ENCODE measurements around the gene GPR35. TPM values are rescaled to one million over a fixed set of nuclear protein-coding genes. Genes with fewer than 3 reads are reported as not detected.
A peak's percentile ranks its signal among the peaks of the same experiment; 100 is the strongest.

The GPR35 gene
- total RNA-seq, 1 experiment from 2014 or later, result 0.13 TPM

DNA sequence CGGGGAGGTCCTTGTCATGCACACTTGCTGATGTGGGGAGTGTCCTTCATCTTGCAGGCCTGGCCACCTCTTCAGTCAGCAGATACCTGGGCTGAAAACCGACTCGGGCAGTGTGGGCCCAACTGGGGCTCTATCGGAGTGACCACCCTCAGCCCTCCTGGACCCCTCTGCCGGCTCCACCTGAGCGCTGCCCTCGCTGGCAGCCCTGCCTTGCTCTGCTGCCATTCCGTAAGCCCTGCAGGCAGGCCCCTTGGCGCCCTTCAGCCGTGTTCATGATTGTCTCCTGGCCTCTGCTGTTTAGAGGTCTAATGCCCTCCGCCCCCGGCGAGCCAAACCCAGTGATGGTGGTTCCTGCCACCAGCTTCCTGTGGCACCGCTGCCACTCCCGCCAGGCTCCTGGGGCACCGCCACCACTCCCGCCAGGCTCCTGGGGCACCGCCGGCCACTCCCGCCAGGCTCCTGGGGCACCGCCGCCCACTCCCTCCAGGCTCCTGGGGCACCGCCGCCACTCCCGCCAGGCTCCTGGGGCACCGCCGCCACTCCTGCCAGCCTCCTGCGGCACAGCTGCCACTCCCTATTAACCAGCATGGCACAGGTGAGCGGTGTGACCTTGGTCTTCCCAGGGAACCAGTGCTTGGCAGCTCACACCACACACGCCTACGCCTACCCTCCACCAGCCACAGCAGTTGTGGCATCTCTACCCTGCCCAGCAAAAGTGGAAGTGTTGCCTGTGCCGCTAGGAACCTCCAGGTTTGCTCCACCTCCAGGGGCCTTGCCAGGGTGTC, 22.8 kb upstream of the GPR35 start:
- Histone ChIP-seq H3K27me3 (replicated peaks) (no peaks in the 10 kb centered on the region), H3K36me3 (no peaks in the 10 kb centered on the region; the same call in 1 of the 2 replicates), H3K4me3 (no peak overlapping the region), H3K27ac (no peak overlapping the region), H3K4me1 (replicated peaks) (peaks cover 3% of the 10 kb centered on the region; the same call in 1 of the 2 replicates), H3K9me3 (replicated peaks) (no peaks in the 10 kb centered on the region)
- no peak for DNase-seq (ENCODE audit: low read depth in 1 of 2, low spot score in 2 of 2)

DNA sequence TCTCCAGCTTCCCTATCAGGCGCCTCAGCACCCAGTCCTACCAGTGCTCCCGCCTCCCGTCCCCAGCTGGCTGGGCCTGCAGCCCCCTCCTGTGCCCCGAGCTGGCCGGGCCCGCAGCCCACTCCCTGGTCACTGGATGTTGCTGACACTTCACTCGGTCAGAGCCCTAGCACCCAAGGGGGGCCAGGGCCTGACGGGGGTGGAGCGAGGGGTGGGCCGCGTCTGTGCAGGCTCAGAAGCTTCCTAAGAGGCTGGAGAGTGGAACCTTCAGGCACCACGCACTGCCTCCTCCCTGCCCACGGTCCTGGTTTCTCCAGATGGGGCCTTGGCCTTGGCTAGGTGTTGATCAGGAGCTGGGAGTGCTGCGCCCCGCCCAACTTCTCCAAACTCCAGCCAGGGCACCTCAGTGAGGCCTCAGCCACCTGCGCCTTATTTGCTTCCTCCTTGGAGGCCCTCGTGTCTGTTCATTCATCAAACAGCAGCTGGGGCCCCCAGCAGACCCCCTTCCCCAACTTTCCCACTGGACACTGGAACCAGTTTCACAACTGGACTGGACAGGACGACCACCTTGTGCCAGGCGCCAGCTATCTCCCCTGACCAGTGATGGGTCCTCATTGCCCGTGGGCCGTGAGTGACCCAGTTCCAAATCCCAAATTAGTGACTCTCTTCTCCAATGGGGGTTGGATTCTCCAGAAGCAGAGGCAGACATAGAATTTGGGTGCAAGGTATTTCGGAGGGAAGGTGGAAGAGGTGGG, 22.0 kb upstream of the GPR35 start:
- no peak overlapping the region for H3K27ac ChIP-seq
- H3K4me1 ChIP-seq (replicated peaks), result peaks cover 3% of the 10 kb centered on the region; the same call in 1 of the 2 replicates
- H3K36me3 ChIP-seq, result no peaks in the 10 kb centered on the region; the same call in 1 of the 2 replicates
- H3K9me3 ChIP-seq (replicated peaks), result no peaks in the 10 kb centered on the region
- H3K27me3 ChIP-seq (replicated peaks), result no peaks in the 10 kb centered on the region
- DNase-seq (ENCODE audit: low read depth in 1 of 2, low spot score in 2 of 2), result no peak
- H3K4me3 ChIP-seq, result no peak overlapping the region

DNA sequence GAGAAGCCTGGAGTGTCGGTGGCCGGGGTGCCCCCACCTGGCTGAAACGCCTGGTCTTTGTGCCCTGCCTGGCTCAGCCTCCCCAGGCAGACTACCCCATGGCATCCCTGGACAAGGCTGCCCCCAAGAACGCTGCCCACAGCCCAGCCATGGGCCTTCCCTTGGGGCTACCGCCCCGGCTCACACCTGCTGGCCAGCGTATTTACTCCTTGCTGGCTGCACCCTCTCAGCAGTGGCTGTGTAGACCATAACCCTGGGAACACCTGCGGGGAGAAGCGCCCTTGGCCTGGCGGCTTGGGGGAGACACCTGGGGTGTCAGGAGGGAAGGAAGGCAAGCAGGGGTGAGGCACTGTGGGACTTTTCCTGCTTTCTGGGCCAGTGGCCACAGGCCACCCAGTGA, 21.4 kb upstream of the GPR35 start:
- DNase-seq (ENCODE audit: low read depth in 1 of 2, low spot score in 2 of 2), result no peak
- no peaks in the 10 kb centered on the region for H3K27me3 ChIP-seq (replicated peaks)
- no peaks in the 10 kb centered on the region for H3K36me3 ChIP-seq
- H3K4me3 ChIP-seq, result no peak overlapping the region
- no peaks in the 10 kb centered on the region for H3K9me3 ChIP-seq (replicated peaks)
- no peak overlapping the region for H3K27ac ChIP-seq
- peaks cover 3% of the 10 kb centered on the region; the same call in 1 of the 2 replicates for H3K4me1 ChIP-seq (replicated peaks)

DNA sequence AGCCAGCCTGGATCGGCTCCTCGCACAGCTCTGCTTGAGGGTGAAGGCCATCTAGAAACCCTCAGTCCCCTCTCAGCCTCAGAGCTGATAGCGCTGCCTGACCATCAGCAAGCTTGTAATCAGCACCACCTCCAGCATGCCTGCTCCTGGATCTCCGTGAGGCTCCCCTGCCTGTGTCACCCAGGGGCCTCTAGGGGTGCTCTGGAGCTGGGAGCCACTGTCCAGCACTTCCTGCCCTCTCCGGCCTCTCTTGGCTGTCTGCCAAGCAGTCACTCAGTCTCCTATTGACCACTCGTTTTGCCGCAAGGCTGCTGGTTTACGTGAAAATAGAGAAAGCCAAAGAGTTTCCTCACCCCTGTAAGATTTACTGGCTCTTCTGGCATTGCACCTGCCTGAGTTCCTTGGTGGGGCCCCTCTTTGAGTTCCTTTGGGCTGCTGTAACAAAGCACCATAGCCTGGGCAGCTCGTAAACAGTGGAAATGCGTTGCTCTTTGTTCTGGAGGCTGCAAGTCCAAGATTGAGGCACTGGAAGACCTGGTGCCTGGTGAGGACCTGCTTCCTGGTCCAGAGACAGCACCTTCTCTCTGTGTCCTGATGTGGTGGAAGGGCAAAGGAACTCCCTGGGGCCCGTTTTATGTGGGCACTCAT, 20.9 kb upstream of the GPR35 start:
- Histone ChIP-seq H3K27me3 (replicated peaks) (no peaks in the 10 kb centered on the region), H3K4me3 (no peak overlapping the region), H3K27ac (no peak overlapping the region), H3K9me3 (replicated peaks) (no peaks in the 10 kb centered on the region), H3K4me1 (replicated peaks) (peaks cover 3% of the 10 kb centered on the region; the same call in 1 of the 2 replicates), H3K36me3 (no peaks in the 10 kb centered on the region)
- peak; percentile 46 to 81 for DNase-seq (ENCODE audit: low read depth in 1 of 2, low spot score in 2 of 2)

DNA sequence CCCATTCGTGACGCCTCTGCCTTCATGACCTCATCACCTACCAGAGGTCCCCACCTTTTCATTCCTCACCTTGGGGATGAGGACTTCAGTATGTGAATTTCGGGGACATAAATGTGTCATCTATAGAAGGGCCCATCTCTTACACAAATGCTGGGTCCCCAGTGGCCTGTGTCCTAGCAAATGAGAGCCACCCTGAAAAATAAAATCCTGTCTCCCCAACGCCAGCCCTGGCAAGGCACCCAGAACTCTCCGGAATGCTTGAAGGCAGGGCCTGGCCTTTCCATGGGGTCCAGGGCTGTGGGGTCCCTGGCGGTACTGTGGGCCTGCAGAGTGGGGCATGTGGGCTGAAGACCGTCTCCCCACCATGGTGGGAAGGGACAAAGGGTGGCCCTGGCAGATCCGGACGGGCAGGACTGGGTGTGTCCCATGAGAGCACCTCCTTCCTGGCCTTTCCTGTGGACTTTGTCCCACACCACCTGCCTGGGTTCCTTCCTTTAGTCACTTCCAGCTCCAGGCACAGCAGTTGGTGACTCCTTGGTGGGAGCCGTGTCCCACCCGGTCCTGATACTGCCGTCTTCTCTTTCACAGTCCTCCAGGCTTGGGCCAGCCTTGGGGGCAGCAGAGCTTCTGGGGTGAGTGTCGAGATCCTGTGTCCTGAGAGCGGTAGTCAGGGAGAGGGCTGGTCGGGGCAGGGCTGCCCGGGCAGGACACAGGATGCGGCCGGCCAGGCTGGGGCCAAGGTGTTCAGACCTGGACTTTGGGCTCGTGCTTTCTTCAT, 20.2 kb upstream of the GPR35 start:
- no peak overlapping the region for H3K27ac ChIP-seq
- H3K36me3 ChIP-seq, result no peaks in the 10 kb centered on the region
- peaks cover 3% of the 10 kb centered on the region; the same call in 1 of the 2 replicates for H3K4me1 ChIP-seq (replicated peaks)
- no peaks in the 10 kb centered on the region for H3K27me3 ChIP-seq (replicated peaks)
- no peak overlapping the region for H3K4me3 ChIP-seq
- H3K9me3 ChIP-seq (replicated peaks), result no peaks in the 10 kb centered on the region
- no peak for DNase-seq (ENCODE audit: low read depth in 1 of 2, low spot score in 2 of 2)

DNA sequence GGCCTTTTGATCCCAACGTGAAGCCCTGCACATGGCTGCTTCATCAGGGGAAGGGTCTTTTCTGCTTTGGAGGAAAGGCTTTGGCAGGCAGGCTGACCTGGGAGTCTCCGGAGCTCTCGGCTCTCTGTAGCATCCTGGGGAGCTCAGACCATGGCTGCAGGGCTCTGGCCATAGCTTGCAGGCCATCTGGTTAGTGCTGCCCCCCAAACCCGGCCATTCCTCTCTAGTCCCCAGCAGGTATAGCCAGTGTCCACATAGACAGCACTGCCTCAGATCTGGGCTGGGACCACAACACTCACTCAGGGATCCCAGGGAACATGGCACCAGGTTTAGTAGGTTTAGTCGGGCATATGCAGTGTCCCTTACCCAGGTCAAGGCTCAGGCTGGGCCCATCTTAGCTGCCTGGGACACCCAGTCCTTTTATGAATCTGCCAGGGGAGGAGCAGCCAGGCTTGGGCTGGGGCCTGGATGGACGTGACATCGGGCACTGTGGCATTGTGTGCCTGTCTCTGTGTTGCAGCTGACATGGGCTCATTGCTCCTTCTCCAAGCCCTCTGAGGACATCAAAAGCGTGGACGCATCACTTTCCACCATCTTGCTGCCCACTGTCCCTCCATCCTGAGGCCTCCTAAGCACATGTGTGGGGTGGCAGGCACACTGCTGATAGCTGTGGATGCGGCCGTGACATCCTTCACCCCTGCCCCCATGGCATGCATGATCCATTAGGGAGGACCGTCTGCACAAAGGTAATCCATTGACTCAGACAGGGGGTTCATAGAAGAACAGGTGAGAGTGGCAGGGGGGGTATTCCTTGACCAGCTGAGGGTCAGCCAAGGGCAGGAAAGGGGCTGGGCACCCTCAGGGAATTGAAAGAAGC, 19.2 kb upstream of the GPR35 start:
- Histone ChIP-seq H3K9me3 (replicated peaks) (no peaks in the 10 kb centered on the region), H3K36me3 (no peaks in the 10 kb centered on the region), H3K4me1 (replicated peaks) (peaks cover 3% of the 10 kb centered on the region; the same call in 1 of the 2 replicates), H3K4me3 (no peak overlapping the region), H3K27ac (no peak overlapping the region), H3K27me3 (replicated peaks) (no peaks in the 10 kb centered on the region)
- no peak for DNase-seq (ENCODE audit: low read depth in 1 of 2, low spot score in 2 of 2)

DNA sequence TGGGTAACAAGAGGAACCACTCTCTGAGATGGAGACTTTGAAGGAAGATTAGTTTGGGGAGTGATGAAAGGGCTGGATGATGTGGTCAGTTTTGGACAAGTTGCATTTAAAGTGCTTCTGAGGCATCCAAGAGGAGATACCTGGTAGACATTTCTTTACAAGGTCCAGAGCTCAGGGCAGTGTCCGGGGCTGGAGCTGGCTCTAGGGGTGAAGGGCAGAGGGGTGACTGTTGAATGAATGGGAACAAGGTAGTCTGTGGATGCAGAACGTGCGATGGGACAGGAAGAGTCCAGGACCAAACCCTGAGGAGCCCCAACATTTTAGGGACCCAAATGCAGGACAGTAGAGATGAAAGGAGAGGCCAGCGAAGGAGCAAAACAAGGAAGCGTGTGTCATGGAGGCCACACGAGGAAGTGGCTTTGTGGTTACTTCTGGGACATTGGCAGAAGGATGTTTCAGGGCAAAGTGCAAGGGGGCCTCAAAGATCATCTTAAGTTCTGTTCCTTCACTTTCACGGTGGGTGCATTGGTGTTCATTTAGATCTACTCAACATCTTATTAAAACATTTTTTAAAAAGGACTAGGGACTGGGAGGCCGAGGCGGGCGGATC, 13.6 kb upstream of the GPR35 start:
- 0 out of 2 replicates have a peak, but pooled peaks cover 3% of the 10 kb centered on the region for H3K9me3 ChIP-seq (replicated peaks)
- H3K4me1 ChIP-seq (replicated peaks), result no peaks in the 10 kb centered on the region
- 0 out of 2 replicates have a peak, but pooled peaks cover 3% of the 10 kb centered on the region for H3K27me3 ChIP-seq (replicated peaks)
- no peaks in the 10 kb centered on the region for H3K36me3 ChIP-seq
- no peak overlapping the region for H3K27ac ChIP-seq
- no peak for DNase-seq (ENCODE audit: low read depth in 1 of 2, low spot score in 2 of 2)
- no peak overlapping the region for H3K4me3 ChIP-seq

DNA sequence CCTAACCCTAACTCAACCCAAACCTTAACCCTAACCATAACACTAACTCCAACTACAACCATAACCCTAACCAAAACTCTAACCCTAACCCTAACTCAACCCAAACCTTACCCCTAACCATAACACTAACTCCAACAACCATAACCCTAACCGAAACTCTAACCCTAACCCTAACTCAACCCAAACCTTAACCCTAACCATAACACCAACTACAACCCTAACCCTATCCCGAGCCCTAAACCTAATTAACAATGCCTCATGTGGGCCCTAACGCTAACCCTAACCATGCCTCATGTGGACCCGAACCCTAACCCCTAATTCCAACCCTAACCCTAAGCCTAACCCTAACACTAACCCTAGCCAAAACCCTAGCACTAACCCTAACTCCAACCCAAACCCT, 11.5 kb upstream of the GPR35 start:
- no peaks in the 10 kb centered on the region for H3K36me3 ChIP-seq
- H3K4me1 ChIP-seq (replicated peaks), result no peaks in the 10 kb centered on the region
- DNase-seq (ENCODE audit: low read depth in 1 of 2, low spot score in 2 of 2), result no peak
- H3K27me3 ChIP-seq (replicated peaks), result peaks cover 6% of the 10 kb centered on the region
- no peak overlapping the region for H3K27ac ChIP-seq
- peaks cover 8% of the 10 kb centered on the region; the same call in 1 of the 2 replicates for H3K9me3 ChIP-seq (replicated peaks)
- no peak overlapping the region for H3K4me3 ChIP-seq

DNA sequence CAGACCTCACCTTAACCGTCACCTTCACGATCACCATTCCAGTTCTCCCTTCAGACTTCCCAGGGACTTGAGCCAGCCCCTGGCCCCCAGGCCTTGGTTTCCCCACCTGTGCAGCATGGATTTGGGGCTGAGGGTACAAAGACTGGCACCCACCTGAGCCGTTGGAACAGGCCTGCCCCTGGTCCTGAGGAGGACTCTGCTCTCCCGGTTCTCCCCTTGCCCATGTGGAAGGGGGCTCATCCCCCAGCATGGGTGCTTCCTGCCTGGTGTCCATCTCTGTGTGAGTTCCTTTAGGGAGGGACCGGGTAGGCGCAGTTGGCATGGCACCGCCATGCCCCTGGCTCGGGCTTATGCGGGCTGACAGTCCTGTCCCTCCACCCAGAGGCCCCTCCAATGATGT, 10.9 kb upstream of the GPR35 start:
- H3K36me3 ChIP-seq, result no peaks in the 10 kb centered on the region
- peaks cover 11% of the 10 kb centered on the region for H3K27me3 ChIP-seq (replicated peaks)
- H3K27ac ChIP-seq, result no peak overlapping the region
- H3K9me3 ChIP-seq (replicated peaks), result peaks cover 8% of the 10 kb centered on the region; the same call in 1 of the 2 replicates
- DNase-seq (ENCODE audit: low read depth in 1 of 2, low spot score in 2 of 2), result no peak
- H3K4me1 ChIP-seq (replicated peaks), result 0 out of 2 replicates have a peak, but pooled peaks cover 2% of the 10 kb centered on the region
- no peak overlapping the region for H3K4me3 ChIP-seq

DNA sequence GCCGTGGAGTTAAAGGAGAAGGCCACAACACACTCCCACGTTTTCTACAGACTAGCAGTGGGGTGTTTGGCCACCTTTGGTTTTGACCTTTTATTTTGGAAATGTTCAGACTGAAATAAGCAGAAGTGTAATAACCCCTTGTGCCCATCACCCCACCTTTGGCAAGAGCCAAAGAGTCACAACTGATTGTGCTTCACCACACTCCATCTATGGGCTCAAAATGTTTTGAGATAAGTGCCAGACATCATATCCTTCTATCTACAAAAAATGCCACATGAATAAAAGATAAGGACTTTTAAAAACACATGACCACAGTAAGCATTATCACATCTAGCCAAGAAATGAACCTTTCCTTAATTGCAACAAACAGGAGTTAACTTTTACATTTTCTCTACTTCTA, 9.9 kb upstream of the GPR35 start:
- Histone ChIP-seq H3K4me1 (replicated peaks) (0 out of 2 replicates have a peak, but pooled peaks cover 2% of the 10 kb centered on the region), H3K27ac (no peak overlapping the region), H3K27me3 (replicated peaks) (peaks cover 11% of the 10 kb centered on the region), H3K9me3 (replicated peaks) (peaks cover 8% of the 10 kb centered on the region; the same call in 1 of the 2 replicates), H3K4me3 (no peak overlapping the region), H3K36me3 (no peaks in the 10 kb centered on the region)
- DNase-seq (ENCODE audit: low read depth in 1 of 2, low spot score in 2 of 2), result no peak

DNA sequence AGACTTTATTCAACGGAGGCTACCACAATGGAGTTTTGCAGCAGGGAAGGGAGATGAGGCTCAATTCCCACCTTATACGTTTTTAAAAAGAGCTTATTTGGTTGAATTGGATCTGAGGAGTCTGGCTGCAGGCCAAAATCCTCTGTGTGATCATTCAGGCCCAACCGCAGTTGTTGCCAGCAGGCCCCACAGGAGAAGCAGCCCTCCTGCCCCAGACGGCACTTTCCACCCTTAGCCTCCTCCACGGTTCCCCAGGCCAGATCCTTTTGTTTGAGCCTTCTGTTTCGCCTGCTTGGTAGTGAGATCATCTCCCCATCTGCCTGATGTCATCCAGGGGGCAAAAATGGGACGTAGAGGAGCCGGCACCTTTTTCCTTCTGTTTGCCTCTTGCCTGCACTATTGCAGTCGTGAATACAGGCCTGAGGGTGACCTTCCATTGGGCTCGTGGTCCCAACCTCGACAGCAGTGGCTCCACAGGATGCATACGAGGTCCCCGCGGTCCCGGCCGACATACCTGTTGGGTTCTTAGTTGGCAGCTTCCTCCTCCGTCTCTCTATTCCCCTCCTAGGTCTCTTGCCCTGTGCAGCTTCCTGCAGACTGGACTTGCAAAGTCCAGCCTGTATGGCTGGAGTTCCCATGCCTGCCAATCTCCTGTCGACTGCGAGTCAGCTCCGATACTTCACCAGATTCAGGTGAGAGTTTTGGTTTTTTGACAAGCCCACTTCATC, 9.3 kb upstream of the GPR35 start:
- DNase-seq (ENCODE audit: low read depth in 1 of 2, low spot score in 2 of 2), result no peak
- Histone ChIP-seq H3K36me3 (no peaks in the 10 kb centered on the region), H3K4me1 (replicated peaks) (0 out of 2 replicates have a peak, but pooled peaks cover 2% of the 10 kb centered on the region), H3K9me3 (replicated peaks) (peaks cover 8% of the 10 kb centered on the region; the same call in 1 of the 2 replicates), H3K27ac (no peak overlapping the region), H3K4me3 (no peak overlapping the region), H3K27me3 (replicated peaks) (peaks cover 11% of the 10 kb centered on the region)

All from SJSA1 (cell line).